ENCODE results near the gene VWC2. TPM values are rescaled to one million over a fixed set of nuclear protein-coding genes. Genes with fewer than 3 reads are reported as not detected.

Gene VWC2
- total RNA-seq, 2 experiments from 2014 or later: not detected

DNA sequence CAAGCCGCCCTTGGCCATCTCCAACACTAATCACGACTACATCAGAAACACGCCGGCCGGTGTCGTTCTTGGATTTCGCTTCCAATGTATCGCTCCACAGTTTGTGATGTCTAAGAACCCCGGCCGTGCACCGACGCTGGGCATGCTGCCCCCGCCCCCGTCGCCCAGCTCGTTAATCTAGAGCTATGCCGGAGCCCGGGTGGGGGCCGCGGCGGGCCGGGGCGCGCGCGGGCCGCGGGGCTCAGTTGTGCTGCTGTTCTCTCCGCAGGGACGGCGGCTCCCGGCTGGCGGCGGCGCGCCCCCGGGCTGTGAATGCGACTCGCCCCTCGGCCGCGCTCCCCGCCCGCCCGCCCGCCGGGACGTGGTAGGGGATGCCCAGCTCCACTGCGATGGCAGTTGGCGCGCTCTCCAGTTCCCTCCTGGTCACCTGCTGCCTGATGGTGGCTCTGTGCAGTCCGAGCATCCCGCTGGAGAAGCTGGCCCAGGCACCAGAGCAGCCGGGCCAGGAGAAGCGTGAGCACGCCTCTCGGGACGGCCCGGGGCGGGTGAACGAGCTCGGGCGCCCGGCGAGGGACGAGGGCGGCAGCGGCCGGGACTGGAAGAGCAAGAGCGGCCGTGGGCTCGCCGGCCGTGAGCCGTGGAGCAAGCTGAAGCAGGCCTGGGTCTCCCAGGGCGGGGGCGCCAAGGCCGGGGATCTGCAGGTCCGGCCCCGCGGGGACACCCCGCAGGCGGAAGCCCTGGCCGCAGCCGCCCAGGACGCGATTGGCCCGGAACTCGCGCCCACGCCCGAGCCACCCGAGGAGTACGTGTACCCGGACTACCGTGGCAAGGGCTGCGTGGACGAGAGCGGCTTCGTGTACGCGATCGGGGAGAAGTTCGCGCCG is 1.9 kb downstream of the VWC2 start:
- peaks cover 45% of the 10 kb centered on the region for H3K4me1 ChIP-seq (ENCODE audit: insufficient read depth, low read length, poor library complexity, severe bottlenecking)
- no peak overlapping the region for H3K27ac ChIP-seq (ENCODE audit: low read depth, low read length, poor library complexity, severe bottlenecking)
- CTCF ChIA-PET (ENCODE audit: unreplicated experiment): no interaction called here
- POLR2A ChIA-PET: interaction anchor here (1.9 kb wide), 1 partner anchor 12 kb away, joined by 6 read pairs; no protein-coding TSS in a partner anchor
- H4K20me1 ChIP-seq (ENCODE audit: insufficient read depth, low read length): no peaks in the 10 kb centered on the region
- H3K4me2 ChIP-seq (ENCODE audit: low read length): no peak overlapping the region
- H3K4me3 ChIP-seq (ENCODE audit: low read depth, low read length, poor library complexity, severe bottlenecking): no peak overlapping the region
- BruUV-seq (replicated peaks): no TSS peak
- intact Hi-C loops (cut with micrococcal nuclease; ENCODE audit: unreplicated experiment): no loop called here
- DNase-seq (ENCODE audit: low spot score): no peak
- no peaks in the 10 kb centered on the region for H3K79me2 ChIP-seq (ENCODE audit: insufficient read depth, low read depth, low read length)
- no peak for TF ChIP-seq EZH2phosphoT487 (IDR thresholded peaks at IDR 0.05; ENCODE audit: borderline replicate concordance, low read depth, low read length)
- TF ChIP-seq, protein P1, sequence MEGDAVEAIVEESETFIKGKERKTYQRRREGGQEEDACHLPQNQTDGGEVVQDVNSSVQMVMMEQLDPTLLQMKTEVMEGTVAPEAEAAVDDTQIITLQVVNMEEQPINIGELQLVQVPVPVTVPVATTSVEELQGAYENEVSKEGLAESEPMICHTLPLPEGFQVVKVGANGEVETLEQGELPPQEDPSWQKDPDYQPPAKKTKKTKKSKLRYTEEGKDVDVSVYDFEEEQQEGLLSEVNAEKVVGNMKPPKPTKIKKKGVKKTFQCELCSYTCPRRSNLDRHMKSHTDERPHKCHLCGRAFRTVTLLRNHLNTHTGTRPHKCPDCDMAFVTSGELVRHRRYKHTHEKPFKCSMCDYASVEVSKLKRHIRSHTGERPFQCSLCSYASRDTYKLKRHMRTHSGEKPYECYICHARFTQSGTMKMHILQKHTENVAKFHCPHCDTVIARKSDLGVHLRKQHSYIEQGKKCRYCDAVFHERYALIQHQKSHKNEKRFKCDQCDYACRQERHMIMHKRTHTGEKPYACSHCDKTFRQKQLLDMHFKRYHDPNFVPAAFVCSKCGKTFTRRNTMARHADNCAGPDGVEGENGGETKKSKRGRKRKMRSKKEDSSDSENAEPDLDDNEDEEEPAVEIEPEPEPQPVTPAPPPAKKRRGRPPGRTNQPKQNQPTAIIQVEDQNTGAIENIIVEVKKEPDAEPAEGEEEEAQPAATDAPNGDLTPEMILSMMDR (conservative IDR thresholded peaks at IDR 0.05; ENCODE audit: low read length): no peak
- no peak overlapping the region for H2AFZ ChIP-seq (ENCODE audit: low read length)
- no peaks in the 10 kb centered on the region for H3K9me3 ChIP-seq (ENCODE audit: low read length)
- H3K36me3 ChIP-seq (ENCODE audit: insufficient read depth, low read length): no peaks in the 10 kb centered on the region
- no peaks in the 10 kb centered on the region for H3K9me2 ChIP-seq (ENCODE audit: insufficient read depth, low read length)

DNA sequence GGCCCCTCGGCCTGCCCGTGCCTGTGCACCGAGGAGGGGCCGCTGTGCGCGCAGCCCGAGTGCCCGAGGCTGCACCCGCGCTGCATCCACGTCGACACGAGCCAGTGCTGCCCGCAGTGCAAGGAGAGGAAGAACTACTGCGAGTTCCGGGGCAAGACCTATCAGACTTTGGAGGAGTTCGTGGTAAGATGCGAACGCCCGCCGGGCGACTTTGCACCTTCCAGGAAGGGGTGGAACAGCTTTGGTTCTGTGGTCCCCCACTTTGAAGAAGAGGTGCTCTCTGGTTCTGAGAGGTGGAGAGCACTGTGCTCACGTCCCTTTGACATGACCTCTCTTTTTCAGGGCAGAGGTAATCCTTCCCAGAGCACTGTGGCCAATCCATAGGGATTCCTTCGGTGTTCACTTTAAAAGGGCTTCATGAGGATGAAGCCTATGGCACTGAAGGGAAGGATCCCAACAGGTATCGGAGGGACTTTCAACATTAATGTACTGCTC is 2.6 kb downstream of the VWC2 start:
- H3K9me2 ChIP-seq (ENCODE audit: insufficient read depth, low read length): no peaks in the 10 kb centered on the region
- no peaks in the 10 kb centered on the region for H3K9me3 ChIP-seq (ENCODE audit: low read length)
- ChIA-PET POLR2A (interaction anchor here (0.7 to 1.9 kb wide), 3 partner anchors 8 to 11 kb away, joined by 3 to 6 read pairs (median 3); no protein-coding TSS in a partner anchor), CTCF (ENCODE audit: unreplicated experiment) (no interaction called here)
- no peak overlapping the region for H3K27ac ChIP-seq (ENCODE audit: low read depth, low read length, poor library complexity, severe bottlenecking)
- no peak overlapping the region for H2AFZ ChIP-seq (ENCODE audit: low read length)
- H4K20me1 ChIP-seq (ENCODE audit: insufficient read depth, low read length): no peaks in the 10 kb centered on the region
- no peak for DNase-seq (ENCODE audit: low spot score)
- BruUV-seq (replicated peaks): no TSS peak
- no peak overlapping the region for H3K4me2 ChIP-seq (ENCODE audit: low read length)
- H3K4me3 ChIP-seq (ENCODE audit: low read depth, low read length, poor library complexity, severe bottlenecking): no peak overlapping the region
- no peaks in the 10 kb centered on the region for H3K79me2 ChIP-seq (ENCODE audit: insufficient read depth, low read depth, low read length)
- H3K36me3 ChIP-seq (ENCODE audit: insufficient read depth, low read length): no peaks in the 10 kb centered on the region
- peaks cover 40% of the 10 kb centered on the region for H3K4me1 ChIP-seq (ENCODE audit: insufficient read depth, low read length, poor library complexity, severe bottlenecking)
- intact Hi-C loops (cut with micrococcal nuclease; ENCODE audit: unreplicated experiment): no loop called here
- TF ChIP-seq, protein P1 (conservative IDR thresholded peaks at IDR 0.05; ENCODE audit: low read length): no peak
- TF ChIP-seq EZH2phosphoT487 (IDR thresholded peaks at IDR 0.05; ENCODE audit: borderline replicate concordance, low read depth, low read length): no peak

DNA sequence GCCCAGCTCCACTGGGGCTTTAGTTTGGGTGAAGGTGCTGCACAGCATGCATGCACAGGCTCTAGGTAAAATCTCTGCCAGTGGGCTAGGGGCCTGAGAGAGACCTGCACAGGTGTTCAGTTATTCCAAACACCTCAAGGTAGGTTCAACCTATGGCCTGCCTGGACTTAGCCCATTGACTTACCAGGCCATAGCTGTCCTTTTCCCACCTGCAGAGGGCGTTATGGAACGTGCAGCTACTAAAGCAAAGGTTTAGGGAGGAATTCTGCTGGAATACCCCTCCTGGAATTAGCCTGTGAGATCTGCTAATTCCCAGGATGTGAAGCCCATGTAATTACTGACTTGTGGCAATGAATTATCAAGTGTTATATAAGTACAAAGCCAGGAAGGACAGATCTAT is 3.6 kb downstream of the VWC2 start:
- no peak for TF ChIP-seq EZH2phosphoT487 (IDR thresholded peaks at IDR 0.05; ENCODE audit: borderline replicate concordance, low read depth, low read length)
- TF ChIP-seq, protein P1 (conservative IDR thresholded peaks at IDR 0.05; ENCODE audit: low read length): peak; percentile 55; the same call in 1 of the 2 replicates
- Histone ChIP-seq H4K20me1 (ENCODE audit: insufficient read depth, low read length) (no peaks in the 10 kb centered on the region), H2AFZ (ENCODE audit: low read length) (no peak overlapping the region), H3K79me2 (ENCODE audit: insufficient read depth, low read depth, low read length) (no peaks in the 10 kb centered on the region), H3K9me2 (ENCODE audit: insufficient read depth, low read length) (no peaks in the 10 kb centered on the region), H3K4me3 (ENCODE audit: low read depth, low read length, poor library complexity, severe bottlenecking) (no peak overlapping the region), H3K4me1 (ENCODE audit: insufficient read depth, low read length, poor library complexity, severe bottlenecking) (peaks cover 31% of the 10 kb centered on the region), H3K27ac (ENCODE audit: low read depth, low read length, poor library complexity, severe bottlenecking) (no peak overlapping the region), H3K4me2 (ENCODE audit: low read length) (no peak overlapping the region), H3K36me3 (ENCODE audit: insufficient read depth, low read length) (no peaks in the 10 kb centered on the region), H3K9me3 (ENCODE audit: low read length) (no peaks in the 10 kb centered on the region)
- no TSS peak for BruUV-seq (replicated peaks)
- intact Hi-C loops (cut with micrococcal nuclease; ENCODE audit: unreplicated experiment): no loop called here
- POLR2A ChIA-PET: interaction anchor here (0.6 to 1.9 kb wide), 4 partner anchors 9 to 436 kb away, joined by 3 to 6 read pairs (median 3); no protein-coding TSS in a partner anchor
- CTCF ChIA-PET (ENCODE audit: unreplicated experiment): no interaction called here
- no peak for DNase-seq (ENCODE audit: low spot score)
